Hippocampal formation (tissue), 2 donors: Measurements from ENCODE around the gene IL13RA2.

Experiments
- DNase-seq, 2 donors: peaks; one replicate each; lab custom pipeline; 2025; lab: John Stamatoyannopoulos, UW

The IL13RA2 gene

GRCh38 chrX:114985967-114986592 lies 31.3 kb downstream of the IL13RA2 start:
- no peak for DNase-seq

GRCh38 chrX:114976292-114976691 lies 41.1 kb downstream of the IL13RA2 start:
- no peak for DNase-seq

- DNase-seq, result no peak
Observed at GRCh38 chrX:114973013-114973412, 44.4 kb downstream of the IL13RA2 start.

DNA sequence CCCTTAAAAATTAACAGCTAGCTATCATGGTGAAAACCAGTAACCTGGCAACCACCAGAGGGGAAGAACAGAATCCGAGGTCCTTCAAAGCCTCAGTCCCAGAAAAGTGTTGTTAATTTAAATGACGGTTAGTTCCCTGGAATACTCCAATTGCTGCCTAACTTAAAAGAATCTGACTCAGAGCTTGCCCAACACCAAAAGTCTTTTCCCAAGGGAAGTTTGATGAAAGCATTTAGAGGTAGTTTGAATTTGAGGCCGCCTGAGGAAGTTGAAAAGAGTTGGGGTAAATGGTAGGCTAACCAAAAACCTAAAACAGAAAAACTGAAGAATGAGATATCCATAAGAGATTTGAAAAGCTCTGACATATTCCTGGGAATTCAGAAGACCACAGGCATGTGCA lies 46.6 kb downstream of the IL13RA2 start:
- no peak for DNase-seq

DNA sequence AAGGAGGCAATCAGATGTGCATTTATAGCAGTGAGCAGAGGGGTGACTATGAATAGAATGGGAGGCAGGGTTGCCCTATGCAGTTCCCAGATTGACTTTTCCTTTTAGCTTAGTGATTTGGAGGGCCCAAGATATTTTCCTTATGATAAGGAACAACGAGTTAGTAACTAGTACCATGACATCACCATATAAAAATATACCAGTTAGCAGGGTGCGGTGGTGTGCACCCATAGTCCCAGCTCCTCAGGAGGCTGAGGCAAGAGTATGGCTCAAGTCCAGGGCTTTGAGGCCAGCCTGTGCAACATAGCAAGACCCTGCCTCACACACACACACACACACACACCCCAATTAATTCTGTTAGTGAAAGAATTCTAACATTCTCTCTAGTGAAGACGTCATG lies 53.0 kb downstream of the IL13RA2 start:
- no peak for DNase-seq

- DNase-seq, result no peak
Observed at GRCh38 chrX:114962209-114962608, 55.2 kb downstream of the IL13RA2 start.

DNA sequence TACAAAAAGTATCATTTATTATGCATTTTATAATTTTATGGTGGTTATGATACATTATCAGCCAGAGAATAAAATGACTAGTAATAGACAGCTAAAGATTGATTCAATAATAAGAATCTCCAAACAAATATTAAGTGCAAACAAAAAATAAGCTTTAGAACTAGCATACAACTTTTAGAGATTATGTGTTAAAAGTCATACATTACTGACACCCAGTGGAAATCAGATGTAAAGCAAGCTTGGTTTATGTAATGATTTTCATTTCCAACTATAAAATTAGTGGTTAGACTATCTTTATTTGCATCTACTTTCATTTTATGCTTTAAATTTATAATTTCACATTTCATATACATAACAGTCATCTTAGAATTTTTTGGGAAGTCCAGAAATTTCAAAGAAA lies 57.7 kb downstream of the IL13RA2 start:
- DNase-seq, result peak in 1 of 2 donors; percentile 8
